MM.1S (cell line): Measurements from ENCODE around the gene GUCY1A2.
"Not testable (repeated sequence)": the region's sequence is repeated elsewhere in the genome, so short reads cannot be mapped to it uniquely, and the experiment has no call there.

Experiments
- DNase-seq: peaks from one replicate; pipeline ENCODE4 v3.0.0-alpha.2; 2015
- H2AFZ ChIP-seq: fragments of 300-600 bp; sonication (generic); 2 replicates; pipeline ENCODE4 v1.6.0; 2016; ENCODE audit warnings: antibody characterized with exemption, low read length
- H3F3A ChIP-seq: fragments of 300-600 bp; sonication (generic); 2 replicates; pipeline ENCODE4 v1.6.1; 2016; ENCODE audit warnings: mild to moderate bottlenecking, antibody characterized with exemption, low read length, moderate library complexity, mixed read lengths; ENCODE audit not compliant: insufficient read depth
- H3K27ac ChIP-seq: fragments of 300-600 bp; sonication (generic); 2 replicates; pipeline ENCODE4 v1.5.1; 2016; ENCODE audit warnings: mild to moderate bottlenecking, low read length
- H3K27me3 ChIP-seq: fragments of 300-600 bp; sonication (generic); replicated peaks from 2 replicates; pipeline ENCODE4 v1.6.0; 2016; ENCODE audit warnings: low read length; ENCODE audit not compliant: insufficient read depth
- H3K36me3 ChIP-seq: fragments of 300-600 bp; sonication (generic); replicated peaks from 2 replicates; pipeline ENCODE4 v1.6.1; 2016; ENCODE audit warnings: mild to moderate bottlenecking, low read length, mixed read lengths; ENCODE audit not compliant: insufficient read depth
- H3K4me1 ChIP-seq: fragments of 300-600 bp; sonication (generic); 2 replicates; pipeline ENCODE4 v1.6.1; 2016; ENCODE audit warnings: low read length, mixed read lengths
- H3K4me2 ChIP-seq: fragments of 300-600 bp; sonication (generic); 2 replicates; pipeline ENCODE4 v1.6.0; 2016; ENCODE audit warnings: low read depth, low read length
- H3K4me3 ChIP-seq: fragments of 300-600 bp; sonication (generic); 2 replicates; pipeline ENCODE4 v1.5.1; 2016; ENCODE audit warnings: low read length, mixed read lengths
- H3K79me2 ChIP-seq: fragments of 300-600 bp; sonication (generic); 2 replicates; pipeline ENCODE4 v1.6.1; 2016; ENCODE audit warnings: mixed run types, low read length, mixed read lengths
- H3K9ac ChIP-seq: fragments of 300-600 bp; sonication (generic); 2 replicates; pipeline ENCODE4 v1.6.1; 2016; ENCODE audit warnings: low read length, mixed read lengths
- H3K9me2 ChIP-seq: fragments of 300-600 bp; sonication (generic); replicated peaks from 2 replicates; pipeline ENCODE4 v1.6.1; 2016; ENCODE audit warnings: mild to moderate bottlenecking, low read length, mixed read lengths; ENCODE audit not compliant: insufficient read depth
- H3K9me3 ChIP-seq: fragments of 300-600 bp; sonication (generic); replicated peaks from 2 replicates; pipeline ENCODE4 v1.6.1; 2016; ENCODE audit warnings: mild to moderate bottlenecking, low read length, mixed read lengths; ENCODE audit not compliant: insufficient read depth
- H4K20me1 ChIP-seq: fragments of 300-600 bp; sonication (generic); 2 replicates; pipeline ENCODE4 v1.6.1; 2016; ENCODE audit warnings: mild to moderate bottlenecking, low read length, moderate library complexity, mixed read lengths; ENCODE audit not compliant: insufficient read depth
- CTCF ChIP-seq: fragments of 300-600 bp; sonication (generic); IDR thresholded peaks from 2 replicates; pipeline ENCODE4 v1.5.1; 2016; ENCODE audit warnings: antibody characterized with exemption, low read length, mixed read lengths
- EZH2 ChIP-seq: fragments of 300-600 bp; sonication (generic); optimal IDR thresholded peaks from 2 replicates; pipeline ENCODE3; 2017; ENCODE audit warnings: low read depth, mild to moderate bottlenecking, antibody characterized with exemption, low read length, mixed read lengths
- EZH2phosphoT487 ChIP-seq: fragments of 300-600 bp; sonication (generic); IDR thresholded peaks from 2 replicates; pipeline ENCODE4 v1.6.1; 2018; ENCODE audit warnings: antibody characterized with exemption, low read length

Gene GUCY1A2

GRCh38 chr11:106834567-106834966, 183.7 kb downstream of the GUCY1A2 start:
- no peaks in the 10 kb centered on the region for H3K27me3 ChIP-seq
- no peaks in the 10 kb centered on the region for H3K36me3 ChIP-seq
- no peaks in the 10 kb centered on the region for H3K4me1 ChIP-seq
- DNase-seq = no peak
- H3K27ac ChIP-seq = no peak overlapping the region
- TF ChIP-seq EZH2phosphoT487 (no peak), EZH2 (no peak), CTCF (no peak)
- no peaks in the 10 kb centered on the region for H3K9me3 ChIP-seq
- H3F3A ChIP-seq = no peaks in the 10 kb centered on the region
- H3K79me2 ChIP-seq = no peaks in the 10 kb centered on the region
- no peak overlapping the region for H3K4me3 ChIP-seq
- no peak overlapping the region for H3K9ac ChIP-seq
- H4K20me1 ChIP-seq = no peaks in the 10 kb centered on the region
- no peak overlapping the region for H3K4me2 ChIP-seq
- no peaks in the 10 kb centered on the region for H3K9me2 ChIP-seq
- no peak overlapping the region for H2AFZ ChIP-seq

- H3F3A ChIP-seq = no peaks in the 10 kb centered on the region
- H3K4me3 ChIP-seq = no peak overlapping the region
- H3K9ac ChIP-seq = no peak overlapping the region
- H3K79me2 ChIP-seq = no peaks in the 10 kb centered on the region
- no peak overlapping the region for H3K4me2 ChIP-seq
- H3K27ac ChIP-seq = no peak overlapping the region
- no peaks in the 10 kb centered on the region for H3K9me3 ChIP-seq
- no peak overlapping the region for H2AFZ ChIP-seq
- no peak for DNase-seq
- no peaks in the 10 kb centered on the region for H3K4me1 ChIP-seq
- TF ChIP-seq CTCF = no peak
- no peak for TF ChIP-seq EZH2
- TF ChIP-seq EZH2phosphoT487 = no peak
- no peaks in the 10 kb centered on the region for H3K27me3 ChIP-seq
- H3K9me2 ChIP-seq = no peaks in the 10 kb centered on the region
- no peaks in the 10 kb centered on the region for H3K36me3 ChIP-seq
- no peaks in the 10 kb centered on the region for H4K20me1 ChIP-seq
Observed at GRCh38 chr11:106828976-106829375, 189.3 kb downstream of the GUCY1A2 start.

DNA sequence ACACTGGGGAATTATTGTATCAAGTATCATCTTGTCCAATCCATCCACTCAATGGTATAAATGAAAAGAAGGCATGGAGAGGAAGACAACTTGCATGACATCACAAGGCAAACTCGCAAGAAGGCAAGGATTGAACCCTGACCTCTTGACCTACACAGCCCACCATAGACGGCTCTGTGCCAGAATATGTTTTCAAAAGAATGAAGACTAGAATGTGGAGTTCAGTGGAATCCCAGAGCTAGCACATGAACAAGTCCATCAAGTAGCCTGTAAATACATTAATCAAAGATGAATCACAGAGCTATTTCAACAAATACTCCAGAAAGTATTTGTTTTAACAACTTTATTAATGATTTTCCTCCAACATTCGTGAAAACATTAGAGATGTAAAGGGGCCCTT, 189.7 kb downstream of the GUCY1A2 start:
- Histone ChIP-seq H3K4me1 (no peaks in the 10 kb centered on the region), H3F3A (no peaks in the 10 kb centered on the region), H3K4me2 (no peak overlapping the region), H3K9me3 (no peaks in the 10 kb centered on the region), H3K9ac (no peak overlapping the region), H3K27me3 (no peaks in the 10 kb centered on the region), H3K27ac (no peak overlapping the region), H2AFZ (no peak overlapping the region), H4K20me1 (no peaks in the 10 kb centered on the region), H3K36me3 (no peaks in the 10 kb centered on the region), H3K4me3 (no peak overlapping the region), H3K79me2 (no peaks in the 10 kb centered on the region), H3K9me2 (no peaks in the 10 kb centered on the region)
- no peak for TF ChIP-seq CTCF
- TF ChIP-seq EZH2 = no peak
- TF ChIP-seq EZH2phosphoT487 = no peak
- DNase-seq = no peak

GRCh38 chr11:106827687-106828086, 190.6 kb downstream of the GUCY1A2 start:
- H3K4me2 ChIP-seq = no peak overlapping the region
- H3K9me2 ChIP-seq = no peaks in the 10 kb centered on the region
- H3K9ac ChIP-seq = no peak overlapping the region
- H3K27ac ChIP-seq = no peak overlapping the region
- H3K4me1 ChIP-seq = no peaks in the 10 kb centered on the region
- H3K79me2 ChIP-seq = no peaks in the 10 kb centered on the region
- no peaks in the 10 kb centered on the region for H3F3A ChIP-seq
- H2AFZ ChIP-seq = no peak overlapping the region
- TF ChIP-seq EZH2phosphoT487 (no peak), EZH2 (no peak), CTCF (no peak)
- H3K36me3 ChIP-seq = no peaks in the 10 kb centered on the region
- no peaks in the 10 kb centered on the region for H3K27me3 ChIP-seq
- H3K4me3 ChIP-seq = no peak overlapping the region
- no peaks in the 10 kb centered on the region for H3K9me3 ChIP-seq
- no peaks in the 10 kb centered on the region for H4K20me1 ChIP-seq
- DNase-seq = no peak

GRCh38 chr11:106826558-106826957, 191.7 kb downstream of the GUCY1A2 start:
- not testable (repeated sequence) for H3K27ac ChIP-seq, H3K36me3 ChIP-seq, H3K9me3 ChIP-seq, H3K9me2 ChIP-seq, H3K4me2 ChIP-seq, H4K20me1 ChIP-seq, H3K27me3 ChIP-seq, H3F3A ChIP-seq, DNase-seq, H2AFZ ChIP-seq, H3K4me3 ChIP-seq, H3K4me1 ChIP-seq, H3K9ac ChIP-seq, H3K79me2 ChIP-seq
